Astrocyte (in vitro differentiated cells and primary cell): ENCODE data around the gene GRID2IP. TPM values are rescaled to one million over a fixed set of nuclear protein-coding genes. Genes with fewer than 3 reads are reported as not detected.

Source experiments
- DNase-seq: peaks from one replicate; pipeline ENCODE4 v3.0.0-alpha.2; 2010; ENCODE audit warnings: low read depth
- FAIRE-seq: peaks from 2 replicates; lab custom pipeline; 2011; peaks lifted over from hg19 to GRCh38; lab: Jason Lieb, UNC
- H2AFZ ChIP-seq: 2 replicates; pipeline ENCODE4 v1.6.0; 2012; ENCODE audit warnings: low read depth, low read length, inconsistent platforms
- H3K27ac ChIP-seq: 2 replicates; pipeline ENCODE4 v1.5.1; 2011; ENCODE audit warnings: low read depth, low read length, inconsistent platforms
- H3K27me3 ChIP-seq: 2 replicates; pipeline ENCODE4 v1.6.0; 2011; ENCODE audit warnings: low read length, inconsistent platforms; ENCODE audit not compliant: insufficient read depth
- H3K36me3 ChIP-seq: 2 replicates; pipeline ENCODE4 v1.5.1; 2011; ENCODE audit warnings: low read length, inconsistent platforms; ENCODE audit not compliant: insufficient read depth
- H3K4me1 ChIP-seq: 2 replicates; pipeline ENCODE4 v1.5.1; 2011; ENCODE audit warnings: low read length, inconsistent platforms; ENCODE audit not compliant: insufficient read depth
- H3K4me2 ChIP-seq: 2 replicates; pipeline ENCODE4 v1.6.0; 2012; ENCODE audit warnings: low read length, inconsistent platforms
- H3K4me3 ChIP-seq: 2 replicates; pipeline ENCODE4 v1.5.1; 2011; ENCODE audit warnings: low read depth, mild to moderate bottlenecking, low read length, inconsistent platforms; ENCODE audit not compliant: insufficient read depth
- H3K79me2 ChIP-seq: 2 replicates; pipeline ENCODE4 v1.6.0; 2012; ENCODE audit warnings: mild to moderate bottlenecking, low read length, inconsistent platforms; ENCODE audit not compliant: insufficient read depth
- H3K9ac ChIP-seq: 2 replicates; pipeline ENCODE4 v1.6.0; 2012; ENCODE audit warnings: mild to moderate bottlenecking, low read length, inconsistent platforms
- H3K9me3 ChIP-seq: 2 replicates; pipeline ENCODE4 v1.5.1; 2012; ENCODE audit warnings: low read depth, mild to moderate bottlenecking, low read length, inconsistent platforms; ENCODE audit not compliant: insufficient read depth
- H4K20me1 ChIP-seq: 2 replicates; pipeline ENCODE4 v1.6.0; 2012; ENCODE audit warnings: low read length, inconsistent platforms; ENCODE audit not compliant: insufficient read depth
- H3K27ac Mint-ChIP-seq: one replicate; pipeline ENCODE4 v1.8.0; 2021; ENCODE audit warnings: mild to moderate bottlenecking, mixed read lengths; ENCODE audit not compliant: unreplicated experiment
- H3K27me3 Mint-ChIP-seq: one replicate; pipeline ENCODE4 v1.8.0; 2021; ENCODE audit warnings: low read depth, mixed read lengths; ENCODE audit not compliant: unreplicated experiment
- H3K36me3 Mint-ChIP-seq: one replicate; pipeline ENCODE4 v1.8.0; 2021; ENCODE audit warnings: low read depth, mixed read lengths; ENCODE audit not compliant: unreplicated experiment
- H3K4me1 Mint-ChIP-seq: one replicate; pipeline ENCODE4 v1.8.0; 2021; ENCODE audit warnings: low read depth, mixed read lengths; ENCODE audit not compliant: unreplicated experiment
- H3K4me3 Mint-ChIP-seq: one replicate; pipeline ENCODE4 v1.8.0; 2021; ENCODE audit warnings: mild to moderate bottlenecking, moderate library complexity, mixed read lengths; ENCODE audit not compliant: unreplicated experiment
- H3K9me3 Mint-ChIP-seq: one replicate; pipeline ENCODE4 v1.8.0; 2021; ENCODE audit warnings: mild to moderate bottlenecking, mixed read lengths; ENCODE audit not compliant: unreplicated experiment
- EZH2 ChIP-seq: IDR thresholded peaks from 2 replicates; pipeline ENCODE4 v1.6.1; 2012; ENCODE audit warnings: mild to moderate bottlenecking, low read length, inconsistent platforms; ENCODE audit not compliant: insufficient read depth
- total RNA-seq: library from RNA; stranded (reverse); gene quantifications from 2 replicates; pipeline ENCODE4 v1.2.1, GENCODE V29; 2021
- TF ChIP-seq, protein P1 (sequence below): IDR thresholded peaks from 2 replicates; pipeline ENCODE4 v1.5.1; 2011; ENCODE audit warnings: low read depth, mild to moderate bottlenecking, inconsistent platforms, low read length, moderate library complexity; ENCODE audit not compliant: insufficient read depth

GRID2IP gene
- total RNA-seq, 1 donor from 2014 or later, result 0.09 TPM

DNA sequence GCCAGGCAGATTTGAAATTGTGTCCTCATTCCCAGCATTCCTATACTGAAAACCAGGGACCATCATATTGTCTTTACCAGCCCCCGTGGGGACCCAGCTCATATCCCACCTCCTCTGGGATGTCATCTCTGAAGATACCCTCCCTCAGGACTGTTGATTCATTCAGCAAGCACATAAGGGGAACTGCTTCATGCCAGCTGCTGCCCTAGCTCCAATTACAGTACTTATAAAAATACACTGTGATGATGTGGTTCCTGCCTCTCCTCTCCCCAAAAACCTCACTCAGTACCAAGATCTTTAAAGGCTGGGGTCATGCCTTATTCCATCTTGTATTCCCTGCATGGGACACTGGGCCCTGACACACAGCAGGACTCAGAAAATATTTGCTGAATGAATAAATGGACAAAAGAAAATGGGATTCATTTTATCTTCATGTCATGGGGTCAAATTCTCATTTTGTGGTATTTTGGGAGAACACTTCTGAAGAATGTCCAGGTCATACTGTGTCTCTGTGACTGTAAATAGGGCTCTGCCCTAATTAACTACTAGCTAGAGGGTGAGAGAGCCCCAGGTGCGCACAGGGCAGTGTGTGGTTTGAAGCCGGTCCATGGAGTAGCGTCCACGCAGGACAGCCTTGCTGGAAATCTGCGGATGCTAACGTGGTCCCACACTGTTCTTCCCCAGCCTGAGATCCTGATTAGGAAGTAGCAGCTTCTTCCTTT, 74.5 kb downstream of the GRID2IP start:
- FAIRE-seq (no peak), DNase-seq (no peak)
- Histone ChIP-seq H3K9me3 (no peaks in the 10 kb centered on the region), H3K4me2 (peak overlapping the region; percentile 28), H3K79me2 (peaks cover 100% of the 10 kb centered on the region), H3K36me3 (peaks cover 68% of the 10 kb centered on the region), H3K4me1 (peaks cover 25% of the 10 kb centered on the region), H3K27ac (peak overlapping the region; percentile 20), H2AFZ (no peak overlapping the region), H3K9ac (peak overlapping the region; percentile 13), H3K27me3 (no peaks in the 10 kb centered on the region), H3K4me3 (no peak overlapping the region), H4K20me1 (peaks cover 99% of the 10 kb centered on the region)
- Mint-ChIP-seq H3K4me1 (peaks cover 58% of the 10 kb centered on the region), H3K4me3 (peak overlapping the region; percentile 29), H3K36me3 (peaks cover 18% of the 10 kb centered on the region), H3K27ac (peak overlapping the region; percentile 84), H3K27me3 (no peaks in the 10 kb centered on the region), H3K9me3 (no peaks in the 10 kb centered on the region)
- no peak for TF ChIP-seq EZH2
- TF ChIP-seq, protein P1, sequence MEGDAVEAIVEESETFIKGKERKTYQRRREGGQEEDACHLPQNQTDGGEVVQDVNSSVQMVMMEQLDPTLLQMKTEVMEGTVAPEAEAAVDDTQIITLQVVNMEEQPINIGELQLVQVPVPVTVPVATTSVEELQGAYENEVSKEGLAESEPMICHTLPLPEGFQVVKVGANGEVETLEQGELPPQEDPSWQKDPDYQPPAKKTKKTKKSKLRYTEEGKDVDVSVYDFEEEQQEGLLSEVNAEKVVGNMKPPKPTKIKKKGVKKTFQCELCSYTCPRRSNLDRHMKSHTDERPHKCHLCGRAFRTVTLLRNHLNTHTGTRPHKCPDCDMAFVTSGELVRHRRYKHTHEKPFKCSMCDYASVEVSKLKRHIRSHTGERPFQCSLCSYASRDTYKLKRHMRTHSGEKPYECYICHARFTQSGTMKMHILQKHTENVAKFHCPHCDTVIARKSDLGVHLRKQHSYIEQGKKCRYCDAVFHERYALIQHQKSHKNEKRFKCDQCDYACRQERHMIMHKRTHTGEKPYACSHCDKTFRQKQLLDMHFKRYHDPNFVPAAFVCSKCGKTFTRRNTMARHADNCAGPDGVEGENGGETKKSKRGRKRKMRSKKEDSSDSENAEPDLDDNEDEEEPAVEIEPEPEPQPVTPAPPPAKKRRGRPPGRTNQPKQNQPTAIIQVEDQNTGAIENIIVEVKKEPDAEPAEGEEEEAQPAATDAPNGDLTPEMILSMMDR, result no peak

DNA sequence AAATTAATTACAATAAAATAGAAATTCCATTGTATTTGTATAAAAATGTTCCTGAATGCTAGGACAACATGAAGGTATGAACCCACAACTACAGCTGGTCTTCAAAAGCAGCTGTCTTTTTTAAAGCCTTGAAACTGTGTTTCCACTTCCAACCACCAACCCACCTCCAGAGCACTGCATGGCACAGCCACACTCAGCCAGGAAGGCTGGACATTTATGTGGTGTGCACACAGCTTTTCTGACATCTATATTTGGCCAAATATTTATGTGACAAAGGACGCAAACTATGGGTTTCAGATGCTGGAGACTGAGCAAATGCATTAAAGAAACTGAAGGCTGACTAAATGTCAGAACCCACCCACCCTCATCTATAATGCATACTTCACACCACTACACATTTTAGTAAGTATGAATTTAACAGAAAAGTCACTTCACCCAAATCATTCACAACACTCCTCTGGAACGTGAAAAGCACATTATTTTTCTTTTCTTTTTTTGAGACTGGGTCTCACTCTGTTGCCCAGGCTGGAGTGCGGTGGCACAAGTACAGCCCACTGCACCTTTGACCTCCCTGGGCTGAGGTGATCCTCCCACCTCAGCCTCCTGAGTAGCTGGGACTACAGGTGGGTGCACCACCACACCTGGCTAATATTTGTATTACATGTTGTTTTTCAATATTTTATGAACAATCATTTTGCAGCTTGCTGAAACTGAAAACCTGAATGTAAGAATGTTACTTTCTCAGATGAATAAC, 75.7 kb downstream of the GRID2IP start:
- Histone ChIP-seq H3K79me2 (peaks cover 95% of the 10 kb centered on the region), H4K20me1 (peaks cover 94% of the 10 kb centered on the region)

More for the DNA sequence above, 75.7 kb downstream of the GRID2IP start:
- TF ChIP-seq, protein P1, result no peak
- no peak for TF ChIP-seq EZH2
- DNase-seq, result no peak
- peaks cover 63% of the 10 kb centered on the region for H3K36me3 ChIP-seq
- H3K4me3 ChIP-seq, result no peak overlapping the region
- no peaks in the 10 kb centered on the region for H3K27me3 Mint-ChIP-seq
- H3K27ac ChIP-seq, result no peak overlapping the region
- H3K27me3 ChIP-seq, result no peaks in the 10 kb centered on the region
- FAIRE-seq, result no peak
- H3K4me1 ChIP-seq, result peaks cover 15% of the 10 kb centered on the region
- no peak overlapping the region for H3K9ac ChIP-seq
- no peaks in the 10 kb centered on the region for H3K9me3 Mint-ChIP-seq
- no peaks in the 10 kb centered on the region for H3K9me3 ChIP-seq
- H3K4me1 Mint-ChIP-seq, result peaks cover 48% of the 10 kb centered on the region
- H3K4me3 Mint-ChIP-seq, result no peak overlapping the region
- H2AFZ ChIP-seq, result no peak overlapping the region
- H3K4me2 ChIP-seq, result no peak overlapping the region
- H3K27ac Mint-ChIP-seq, result no peak overlapping the region
- peaks cover 19% of the 10 kb centered on the region for H3K36me3 Mint-ChIP-seq
